Mucosa of rectum (tissue), 2 donors: Measurements from ENCODE around the gene MRPL14.

Experiments
- H3K27ac ChIP-seq, 2 donors: one replicate each; pipeline ENCODE4 v1.7.0; 2013; ENCODE audit warnings: inconsistent platforms in 2 of 2, low read depth in 2 of 2, low read length in 2 of 2
- H3K27me3 ChIP-seq, 2 donors: one replicate each; pipeline ENCODE4 v1.7.0; 2013; ENCODE audit warnings: low read length in 2 of 2; ENCODE audit not compliant: control insufficient read depth in 2 of 2, insufficient read depth in 2 of 2
- H3K36me3 ChIP-seq, 2 donors: one replicate each; pipeline ENCODE4 v1.7.0; 2013; ENCODE audit warnings: low read length in 2 of 2; ENCODE audit not compliant: control insufficient read depth in 2 of 2, insufficient read depth in 2 of 2
- H3K4me1 ChIP-seq, 2 donors: one replicate each; pipeline ENCODE4 v1.7.0; 2013; ENCODE audit warnings: low read length in 2 of 2, mild to moderate bottlenecking in 1 of 2; ENCODE audit not compliant: control insufficient read depth in 2 of 2, insufficient read depth in 2 of 2
- H3K4me3 ChIP-seq, 2 donors: one replicate each; pipeline ENCODE4 v1.7.0; 2013; ENCODE audit warnings: low read length in 2 of 2
- H3K9ac ChIP-seq, 2 donors: one replicate each; pipeline ENCODE4 v1.7.0; 2013; ENCODE audit warnings: low read length in 2 of 2, low read depth in 1 of 2, mild to moderate bottlenecking in 1 of 2
- H3K9me3 ChIP-seq, 2 donors: one replicate each; pipeline ENCODE4 v1.7.0; 2013; ENCODE audit warnings: low read length in 2 of 2; ENCODE audit not compliant: control insufficient read depth in 2 of 2
- donor health status: healthy.
- donor health status: Normal muscosa, but diverticular disease.

MRPL14 gene

DNA sequence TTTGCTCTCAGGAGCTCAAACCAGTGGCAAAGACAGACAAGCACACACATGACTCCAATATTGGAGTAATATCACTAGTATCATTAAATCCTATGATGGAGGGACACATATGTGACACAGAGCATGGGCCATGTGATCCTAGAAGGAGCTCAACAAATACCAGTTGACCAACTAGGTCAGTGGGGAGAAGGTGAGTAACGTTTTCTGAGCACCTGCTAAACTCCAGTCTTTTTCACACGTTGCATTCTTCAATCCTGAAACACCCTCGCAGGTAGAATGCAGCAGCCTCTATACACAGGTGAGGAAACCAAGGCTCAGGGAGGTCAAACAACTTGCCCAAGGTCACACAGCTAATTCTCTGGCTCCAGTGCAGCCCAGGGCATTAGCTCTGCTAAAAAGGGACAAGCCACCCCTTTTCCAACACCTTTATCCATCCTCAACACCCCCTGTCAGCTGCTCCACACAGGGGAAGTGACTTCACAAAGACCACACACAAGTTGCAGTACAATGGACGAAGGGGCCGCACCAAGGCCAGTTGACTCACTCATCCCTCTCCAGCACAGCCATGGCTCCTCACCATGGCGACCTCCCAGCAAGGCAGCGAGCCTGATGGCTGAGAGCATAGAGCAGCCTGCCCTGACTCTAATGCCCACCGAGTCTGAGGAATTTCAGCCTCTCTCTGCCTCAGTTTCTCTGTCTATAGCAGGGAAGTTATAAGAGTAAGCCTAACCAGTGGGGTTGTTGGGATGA, 35.8 kb upstream of the MRPL14 start:
- Histone ChIP-seq H3K4me1 (no peaks in the 10 kb centered on the region), H3K9ac (no peak overlapping the region), H3K27me3 (peaks cover 0 to 4% of the 10 kb centered on the region in 2 donors), H3K9me3 (no peaks in the 10 kb centered on the region), H3K27ac (no peak overlapping the region), H3K4me3 (no peak overlapping the region), H3K36me3 (no peaks in the 10 kb centered on the region)

DNA sequence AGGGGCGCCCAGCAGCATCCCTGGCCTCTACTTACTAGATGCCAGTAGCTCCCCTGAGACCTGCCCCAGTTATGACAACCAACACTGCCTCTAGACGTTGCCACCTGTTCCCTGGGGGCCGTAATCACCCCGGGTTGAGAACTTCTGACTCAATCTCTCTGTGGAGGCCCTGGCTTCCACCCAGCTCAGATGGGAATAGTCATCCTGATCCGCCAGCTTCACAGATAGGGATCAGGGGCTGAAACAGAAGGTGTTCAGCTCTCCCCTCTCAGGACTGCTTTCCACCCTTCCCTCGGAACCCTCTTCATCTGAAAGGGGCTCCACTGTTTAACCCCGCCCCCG, 34.7 kb upstream of the MRPL14 start:
- peaks cover 0 to 2% of the 10 kb centered on the region in 2 donors for H3K4me1 ChIP-seq
- no peak overlapping the region for H3K4me3 ChIP-seq
- no peaks in the 10 kb centered on the region for H3K9me3 ChIP-seq
- no peaks in the 10 kb centered on the region for H3K36me3 ChIP-seq
- H3K27me3 ChIP-seq: peaks cover 0 to 4% of the 10 kb centered on the region in 2 donors
- H3K27ac ChIP-seq: no peak overlapping the region
- no peak overlapping the region for H3K9ac ChIP-seq

- H3K36me3 ChIP-seq: no peaks in the 10 kb centered on the region
- no peaks in the 10 kb centered on the region for H3K9me3 ChIP-seq
- H3K27me3 ChIP-seq: no peaks in the 10 kb centered on the region
- no peak within 1 kb of the TSS for H3K4me3 ChIP-seq
- H3K4me1 ChIP-seq: peaks cover 0 to 15% of the 10 kb centered on the region in 2 donors
- H3K9ac ChIP-seq: no peak within 1 kb of the TSS
- no peak within 1 kb of the TSS for H3K27ac ChIP-seq
These were observed 31.5 kb upstream of the MRPL14 start, which contains the start of gene CAPN11 for GRCh38 chr6:44158770-44159228. TSS of gene CAPN11 (plus strand) at chr6:44158820. CDS start at chr6:44158849, 29 bp downstream.

GRCh38 chr6:44157152-44157521, 29.9 kb upstream of the MRPL14 start:
- no peak overlapping the region for H3K4me3 ChIP-seq
- no peaks in the 10 kb centered on the region for H3K27me3 ChIP-seq
- H3K27ac ChIP-seq: no peak overlapping the region
- peaks cover 0 to 15% of the 10 kb centered on the region in 2 donors for H3K4me1 ChIP-seq
- peaks cover 6 to 8% of the 10 kb centered on the region in 2 donors for H3K36me3 ChIP-seq
- H3K9ac ChIP-seq: no peak overlapping the region
- no peaks in the 10 kb centered on the region for H3K9me3 ChIP-seq

DNA sequence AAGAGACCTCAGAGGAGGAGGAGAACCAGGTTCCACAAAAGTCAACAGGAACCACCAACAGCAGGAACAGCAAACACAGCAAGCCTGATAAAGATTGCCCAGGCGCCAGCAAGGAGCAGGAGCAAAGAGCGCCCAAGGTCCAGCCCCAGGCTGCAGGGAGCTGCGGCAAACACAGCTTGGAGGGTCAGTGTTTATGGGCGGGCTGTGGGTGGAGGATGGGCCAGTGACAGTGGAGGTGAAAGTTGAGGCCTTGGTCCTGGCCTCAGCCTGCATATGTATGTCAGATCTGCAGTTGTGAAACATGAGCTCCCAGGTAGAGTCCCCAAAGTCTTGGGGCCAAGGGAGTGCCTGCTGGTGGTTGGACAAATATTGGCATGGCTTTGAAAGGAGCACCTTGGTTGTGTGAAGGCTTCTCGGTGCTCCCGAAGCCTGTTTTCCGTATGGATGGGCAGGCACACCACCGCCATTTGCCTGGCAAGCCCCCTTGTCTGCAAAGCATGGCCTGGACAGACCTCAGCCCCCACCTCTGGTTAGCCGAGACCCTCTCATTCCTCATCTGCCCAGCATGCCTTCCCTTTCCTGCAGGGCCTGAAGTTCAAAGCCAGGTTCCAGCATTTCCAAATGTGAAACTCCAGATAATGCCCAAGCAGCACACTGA, 29.4 kb upstream of the MRPL14 start:
- Histone ChIP-seq H3K4me3 (no peak overlapping the region), H3K27me3 (no peaks in the 10 kb centered on the region), H3K9ac (no peak overlapping the region), H3K36me3 (peaks cover 6 to 8% of the 10 kb centered on the region in 2 donors), H3K9me3 (no peaks in the 10 kb centered on the region), H3K27ac (no peak overlapping the region), H3K4me1 (peaks cover 2 to 16% of the 10 kb centered on the region in 2 donors)

- Histone ChIP-seq H3K4me3 (no peak overlapping the region), H3K4me1 (peaks cover 3 to 18% of the 10 kb centered on the region in 2 donors), H3K9ac (no peak overlapping the region), H3K27ac (no peak overlapping the region), H3K36me3 (peaks cover 16 to 18% of the 10 kb centered on the region in 2 donors), H3K9me3 (no peaks in the 10 kb centered on the region), H3K27me3 (no peaks in the 10 kb centered on the region)
These were observed 26.8 kb upstream of the MRPL14 start for GRCh38 chr6:44154067-44154466.

GRCh38 chr6:44152533-44152932, 25.3 kb upstream of the MRPL14 start:
- Histone ChIP-seq H3K9me3 (no peaks in the 10 kb centered on the region), H3K4me1 (peaks cover 3 to 18% of the 10 kb centered on the region in 2 donors), H3K4me3 (no peak overlapping the region), H3K27me3 (no peaks in the 10 kb centered on the region), H3K36me3 (peaks cover 32 to 34% of the 10 kb centered on the region in 2 donors), H3K27ac (no peak overlapping the region), H3K9ac (no peak overlapping the region)

DNA sequence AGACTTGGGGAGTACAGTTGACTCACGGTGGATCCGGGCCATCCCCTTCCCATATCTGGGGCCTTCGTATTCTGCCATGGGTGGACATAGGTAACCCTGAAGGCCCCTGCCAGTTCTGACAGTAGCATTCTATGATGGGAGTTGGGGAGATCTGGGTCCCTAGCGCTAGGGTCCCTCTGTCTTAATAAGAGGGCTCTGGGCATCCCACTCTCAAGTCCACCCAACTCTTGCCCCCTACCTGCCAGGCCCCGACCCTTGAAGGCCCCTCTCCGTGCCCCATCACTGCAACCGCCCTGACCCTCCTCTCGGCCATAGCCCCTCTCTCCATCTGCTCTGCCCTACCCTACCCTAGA, 24.8 kb upstream of the MRPL14 start:
- peaks cover 3 to 17% of the 10 kb centered on the region in 2 donors for H3K4me1 ChIP-seq
- H3K27ac ChIP-seq: no peak overlapping the region
- peaks cover 36 to 38% of the 10 kb centered on the region in 2 donors for H3K36me3 ChIP-seq
- no peaks in the 10 kb centered on the region for H3K27me3 ChIP-seq
- H3K9me3 ChIP-seq: no peaks in the 10 kb centered on the region
- H3K9ac ChIP-seq: no peak overlapping the region
- H3K4me3 ChIP-seq: no peak overlapping the region

DNA sequence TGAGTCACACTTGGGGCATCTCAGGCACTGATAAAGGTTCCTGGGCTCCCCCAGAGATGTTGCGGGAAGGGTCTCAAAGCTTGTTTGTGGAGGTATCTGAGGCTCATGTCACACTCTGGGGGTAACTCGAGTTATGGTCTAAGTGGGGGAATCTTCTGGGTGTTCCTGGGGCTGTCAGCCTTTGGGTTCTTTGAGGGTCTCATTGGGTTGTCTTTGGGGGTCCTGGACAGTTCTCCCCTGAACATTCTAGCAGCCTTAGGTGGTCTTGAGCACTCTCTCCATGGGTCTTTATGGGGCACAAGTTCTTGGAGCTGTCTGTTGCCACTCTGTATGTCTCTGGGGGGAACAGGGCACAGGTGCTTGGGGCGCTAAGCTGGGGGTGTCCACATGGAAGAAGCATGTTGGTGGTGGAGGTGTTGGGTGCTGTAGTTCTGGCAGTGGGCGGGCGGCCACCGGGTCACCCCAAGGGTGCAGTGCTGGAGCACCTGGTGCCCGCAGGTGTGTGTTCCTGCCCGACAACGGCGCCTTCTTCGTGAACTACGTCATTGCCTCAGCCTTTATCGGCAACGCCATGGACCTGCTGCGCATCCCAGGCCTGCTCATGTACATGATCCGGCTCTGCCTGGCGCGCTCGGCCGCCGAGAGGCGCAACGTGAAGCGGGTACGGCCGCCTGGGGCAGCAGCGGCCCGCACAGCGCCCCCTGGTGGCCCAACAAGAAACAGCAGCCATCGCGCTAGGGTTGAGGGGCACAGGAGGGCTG, 24.3 kb upstream of the MRPL14 start:
- H3K36me3 ChIP-seq: peaks cover 42 to 44% of the 10 kb centered on the region in 2 donors
- no peaks in the 10 kb centered on the region for H3K9me3 ChIP-seq

More for the DNA sequence above, 24.3 kb upstream of the MRPL14 start:
- H3K27ac ChIP-seq: no peak overlapping the region
- H3K27me3 ChIP-seq: no peaks in the 10 kb centered on the region
- no peak overlapping the region for H3K4me3 ChIP-seq
- H3K4me1 ChIP-seq: peaks cover 3 to 12% of the 10 kb centered on the region in 2 donors
- peak overlapping the region in 1 of 2 donors; percentile 24 for H3K9ac ChIP-seq
